Measurements from ENCODE around the gene NEK8. TPM values are rescaled to one million over a fixed set of nuclear protein-coding genes. Genes with fewer than 3 reads are reported as not detected.

Gene NEK8
- total and polyA plus RNA-seq, 2 experiments from 2014 or later: 2.7 to 2.9 TPM

DNA sequence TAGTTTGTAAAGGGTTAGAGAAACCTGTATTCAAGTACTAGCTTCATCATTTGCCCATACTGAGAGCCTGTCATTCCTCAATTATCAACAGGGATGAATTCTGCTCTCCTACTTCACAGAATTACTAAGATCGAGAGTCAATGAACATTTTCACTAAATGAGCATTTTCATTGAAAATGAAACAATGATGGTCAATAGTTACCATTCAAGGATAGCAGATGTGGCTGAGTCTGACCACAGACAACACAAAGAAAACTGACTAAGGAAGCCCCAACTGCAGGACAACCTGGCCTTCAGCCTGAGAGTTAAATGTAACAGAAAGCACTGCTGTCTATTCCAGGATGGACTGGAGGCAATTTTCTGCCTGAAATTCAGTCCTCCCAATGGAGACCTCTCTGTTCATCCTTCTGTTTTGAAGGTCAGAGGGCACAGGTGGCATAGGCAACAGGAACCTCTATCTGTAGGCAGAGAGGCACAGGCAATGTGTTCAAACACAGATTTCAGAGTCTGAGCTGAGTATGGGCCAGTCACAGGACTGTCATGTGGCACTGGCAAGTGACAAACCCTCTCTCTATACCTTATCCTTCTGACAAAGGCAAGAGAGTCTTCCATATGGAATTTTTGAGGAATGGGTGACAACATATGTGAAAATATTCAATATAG is 34.7 kb downstream of the NEK8 start:
- Histone ChIP-seq H4K20me1 (ENCODE audit: insufficient read depth) (no peaks in the 10 kb centered on the region), H3K9me3 (ENCODE audit: low read depth) (no peaks in the 10 kb centered on the region), H3K9me2 (ENCODE audit: insufficient read depth) (no peaks in the 10 kb centered on the region), H3K27ac (no peak overlapping the region), H3K9ac (no peak overlapping the region), H3K36me3 (ENCODE audit: low read depth) (peaks cover 10% of the 10 kb centered on the region; the same call in 1 of the 2 replicates), H3K4me3 (no peak overlapping the region), H3K4me1 (ENCODE audit: insufficient read depth) (no peaks in the 10 kb centered on the region), H3K4me2 (ENCODE audit: unreplicated experiment) (no peak overlapping the region), H3K79me2 (ENCODE audit: insufficient read depth) (peaks cover 23% of the 10 kb centered on the region), H3F3A (ENCODE audit: insufficient read depth) (peaks cover 8% of the 10 kb centered on the region; the same call in 1 of the 2 replicates), H3K27me3 (replicated peaks; ENCODE audit: insufficient read depth) (no peaks in the 10 kb centered on the region), H2AFZ (no peak overlapping the region)
- no peak for DNase-seq
- no peak for TF ChIP-seq EZH2 (IDR thresholded peaks at IDR 0.05; ENCODE audit: insufficient read depth, poor library complexity, severe bottlenecking)
- no peak for TF ChIP-seq EZH2phosphoT487 (IDR thresholded peaks at IDR 0.05; ENCODE audit: insufficient read depth, low read depth)
- WGBS, 2 experiments (ENCODE audit: low coverage in 1 of 2, low lambda C conversion rate in 2 of 2, missing lambda C conversion rate in 2 of 2): 61 to 72% methylated on average over 1 of the region's 1 CpG
- in situ Hi-C loops (cut with MboI): loop anchor here (10.0 kb wide), 1 partner anchor 132 kb away; the partner anchor contains the start of gene FLOT2

DNA sequence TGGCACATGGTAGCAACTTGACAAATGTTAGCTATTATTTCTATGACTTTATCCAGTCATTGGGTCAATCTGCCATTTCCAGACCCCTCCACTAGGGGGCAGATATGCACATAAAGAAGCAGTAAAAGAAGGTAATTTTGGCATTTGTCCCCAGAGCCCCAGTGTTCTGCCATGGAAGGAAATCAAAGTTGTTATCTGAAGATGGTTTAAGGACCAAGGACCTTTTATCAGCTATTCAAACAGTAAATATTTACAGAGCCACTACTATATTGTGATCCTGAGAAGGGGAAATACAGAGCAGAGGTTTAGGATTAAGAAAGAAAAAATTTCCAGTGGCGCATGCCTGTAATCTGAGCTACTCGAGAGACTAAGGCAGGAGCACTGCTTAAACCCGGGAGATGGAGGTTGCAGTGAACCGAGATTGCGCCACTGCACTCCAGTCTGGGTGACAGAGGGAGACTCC is 35.2 kb downstream of the NEK8 start:
- Histone ChIP-seq H2AFZ (no peak overlapping the region), H3K27ac (no peak overlapping the region), H3K9me3 (ENCODE audit: low read depth) (no peaks in the 10 kb centered on the region), H3K9me2 (ENCODE audit: insufficient read depth) (no peaks in the 10 kb centered on the region), H3K36me3 (ENCODE audit: low read depth) (peaks cover 10% of the 10 kb centered on the region; the same call in 1 of the 2 replicates), H3K9ac (no peak overlapping the region), H3K79me2 (ENCODE audit: insufficient read depth) (peaks cover 25% of the 10 kb centered on the region), H3K27me3 (replicated peaks; ENCODE audit: insufficient read depth) (no peaks in the 10 kb centered on the region), H4K20me1 (ENCODE audit: insufficient read depth) (no peaks in the 10 kb centered on the region), H3K4me3 (no peak overlapping the region), H3K4me1 (ENCODE audit: insufficient read depth) (no peaks in the 10 kb centered on the region), H3F3A (ENCODE audit: insufficient read depth) (peaks cover 8% of the 10 kb centered on the region; the same call in 1 of the 2 replicates), H3K4me2 (ENCODE audit: unreplicated experiment) (no peak overlapping the region)
- peak; percentile 84 for DNase-seq
- in situ Hi-C loops (cut with MboI): loop anchor here (10.0 kb wide), 1 partner anchor 131 kb away; the partner anchor contains the start of gene FLOT2
- TF ChIP-seq EZH2 (IDR thresholded peaks at IDR 0.05; ENCODE audit: insufficient read depth, poor library complexity, severe bottlenecking): no peak
- WGBS, 2 experiments (ENCODE audit: low coverage in 1 of 2, low lambda C conversion rate in 2 of 2, missing lambda C conversion rate in 2 of 2): 77 to 83% methylated on average over 5 of the region's 5 CpGs

DNA sequence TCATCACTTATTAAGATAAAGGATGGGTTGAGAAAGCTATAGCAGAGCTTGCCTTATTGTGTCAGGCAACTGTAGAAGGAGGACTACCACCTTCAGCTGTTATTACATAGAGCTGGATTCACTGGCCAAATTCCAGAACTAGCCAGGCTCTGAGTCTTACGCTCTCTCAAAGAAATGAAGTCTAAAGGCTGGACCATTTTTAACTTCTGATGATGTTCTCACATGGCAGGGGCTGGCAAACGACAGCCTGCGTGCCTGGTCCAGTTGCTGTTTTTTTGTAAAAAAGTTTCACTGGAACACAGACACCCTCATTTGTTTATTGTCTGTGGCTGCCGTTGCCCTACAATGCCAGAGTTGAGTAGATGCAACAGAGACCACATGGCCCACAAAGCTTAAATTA is 36.5 kb downstream of the NEK8 start:
- in situ Hi-C loops (cut with MboI): loop anchor here (10.0 kb wide), 1 partner anchor 130 kb away; the partner anchor contains the start of gene FLOT2
- Histone ChIP-seq H3K4me2 (ENCODE audit: unreplicated experiment) (no peak overlapping the region), H2AFZ (no peak overlapping the region), H3K9me3 (ENCODE audit: low read depth) (no peaks in the 10 kb centered on the region), H3K9ac (no peak overlapping the region), H3K4me1 (ENCODE audit: insufficient read depth) (no peaks in the 10 kb centered on the region), H3F3A (ENCODE audit: insufficient read depth) (peaks cover 8% of the 10 kb centered on the region; the same call in 1 of the 2 replicates), H3K79me2 (ENCODE audit: insufficient read depth) (peaks cover 34% of the 10 kb centered on the region), H3K27me3 (replicated peaks; ENCODE audit: insufficient read depth) (no peaks in the 10 kb centered on the region), H4K20me1 (ENCODE audit: insufficient read depth) (no peaks in the 10 kb centered on the region), H3K9me2 (ENCODE audit: insufficient read depth) (no peaks in the 10 kb centered on the region), H3K4me3 (no peak overlapping the region), H3K27ac (no peak overlapping the region), H3K36me3 (ENCODE audit: low read depth) (0 out of 2 replicates have a peak, but pooled peaks cover 10% of the 10 kb centered on the region)
- TF ChIP-seq EZH2 (IDR thresholded peaks at IDR 0.05; ENCODE audit: insufficient read depth, poor library complexity, severe bottlenecking): no peak
- no peak for TF ChIP-seq EZH2phosphoT487 (IDR thresholded peaks at IDR 0.05; ENCODE audit: insufficient read depth, low read depth)
- DNase-seq: no peak
- 88% methylated on average over 4 of the region's 4 CpGs for WGBS, 2 experiments (ENCODE audit: low coverage in 1 of 2, low lambda C conversion rate in 2 of 2, missing lambda C conversion rate in 2 of 2)

DNA sequence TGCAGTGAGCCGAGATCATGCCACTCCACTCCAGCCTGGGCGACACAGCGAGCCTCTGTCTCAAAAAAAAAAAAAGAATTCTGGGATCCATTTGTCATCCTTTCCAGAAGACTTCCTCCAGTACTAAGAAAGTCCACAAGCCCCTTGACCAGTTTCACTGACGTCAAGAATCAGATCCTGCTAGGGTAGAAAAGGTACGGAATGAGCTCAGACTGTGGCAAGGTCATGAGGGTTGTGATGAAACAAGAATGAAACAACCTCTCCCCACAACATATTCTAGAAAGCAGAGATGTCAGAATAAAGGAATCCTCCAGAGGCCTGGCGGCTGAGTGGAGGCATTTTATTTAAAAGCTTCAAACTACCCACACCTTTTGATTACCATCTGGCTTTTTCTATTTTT is 45.1 kb downstream of the NEK8 start:
- peaks cover 88% of the 10 kb centered on the region for H3K79me2 ChIP-seq (ENCODE audit: insufficient read depth)
- H4K20me1 ChIP-seq (ENCODE audit: insufficient read depth): no peaks in the 10 kb centered on the region

More for the DNA sequence above, 45.1 kb downstream of the NEK8 start:
- no peak for TF ChIP-seq EZH2phosphoT487 (IDR thresholded peaks at IDR 0.05; ENCODE audit: insufficient read depth, low read depth)
- no peak for TF ChIP-seq EZH2 (IDR thresholded peaks at IDR 0.05; ENCODE audit: insufficient read depth, poor library complexity, severe bottlenecking)
- Histone ChIP-seq H3F3A (ENCODE audit: insufficient read depth) (no peaks in the 10 kb centered on the region), H3K27me3 (replicated peaks; ENCODE audit: insufficient read depth) (no peaks in the 10 kb centered on the region), H3K4me1 (ENCODE audit: insufficient read depth) (no peaks in the 10 kb centered on the region), H2AFZ (no peak overlapping the region), H3K36me3 (ENCODE audit: low read depth) (no peaks in the 10 kb centered on the region), H3K9ac (no peak overlapping the region), H3K4me3 (no peak overlapping the region), H3K9me3 (ENCODE audit: low read depth) (no peaks in the 10 kb centered on the region), H3K4me2 (ENCODE audit: unreplicated experiment) (no peak overlapping the region), H3K27ac (no peak overlapping the region), H3K9me2 (ENCODE audit: insufficient read depth) (no peaks in the 10 kb centered on the region)
- WGBS, 2 experiments (ENCODE audit: low coverage in 1 of 2, low lambda C conversion rate in 2 of 2, missing lambda C conversion rate in 2 of 2): 83 to 87% methylated on average over 6 of the region's 6 CpGs
- DNase-seq: no peak
- in situ Hi-C loops (cut with MboI): no loop called here
